Left lobe of liver (tissue), 2 donors: Measurements from ENCODE around the gene DYNLL2. TPM values are rescaled to one million over a fixed set of nuclear protein-coding genes. Genes with fewer than 3 reads are reported as not detected.
"Not testable (repeated sequence)": the region's sequence is repeated elsewhere in the genome, so short reads cannot be mapped to it uniquely, and the experiment has no call there.

Experiments used
- ATAC-seq: fragments of 200-7000 bp; cut with Tn5 transposase; one replicate; pipeline ENCODE4 v1.9.1; 2020; ENCODE audit warnings: mild to moderate bottlenecking, moderate library complexity
- DNase-seq: peaks from one replicate; pipeline ENCODE4 v3.0.0-alpha.2; 2020; ENCODE audit warnings: low spot score
- total RNA-seq: library from RNA; stranded (reverse); gene quantifications from one replicate; pipeline ENCODE4 v1.2.1, GENCODE V29; 2021
- donor health status: DM: no; HTN: no; CAD: no; lungs with moderate emphysema.
- donor health status: DM: no; HTN: yes; CAD: no.

DYNLL2 gene
- total RNA-seq, 1 donor from 2014 or later = 24.4 TPM

DNA sequence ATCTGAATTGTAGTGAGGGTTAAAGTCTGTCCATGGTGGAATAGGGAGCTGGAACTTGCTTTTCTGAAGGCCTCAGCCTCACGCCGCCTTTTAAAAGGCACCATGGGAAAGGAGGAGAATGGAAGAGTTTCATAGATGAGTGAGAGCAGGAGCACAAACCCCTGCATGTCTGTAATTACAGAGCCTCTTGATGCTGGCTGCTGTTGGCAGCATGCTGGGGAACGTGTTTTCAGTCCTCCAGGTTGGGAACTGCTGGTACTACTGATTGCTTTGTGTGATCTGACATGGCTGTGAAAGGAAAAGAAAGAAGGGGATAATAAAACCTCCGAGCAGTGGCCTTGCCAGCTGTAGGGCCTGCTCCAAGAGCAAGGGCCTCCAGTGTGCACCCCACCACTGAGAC lies 16.8 kb upstream of the DYNLL2 start:
- DNase-seq = no peak

DNA sequence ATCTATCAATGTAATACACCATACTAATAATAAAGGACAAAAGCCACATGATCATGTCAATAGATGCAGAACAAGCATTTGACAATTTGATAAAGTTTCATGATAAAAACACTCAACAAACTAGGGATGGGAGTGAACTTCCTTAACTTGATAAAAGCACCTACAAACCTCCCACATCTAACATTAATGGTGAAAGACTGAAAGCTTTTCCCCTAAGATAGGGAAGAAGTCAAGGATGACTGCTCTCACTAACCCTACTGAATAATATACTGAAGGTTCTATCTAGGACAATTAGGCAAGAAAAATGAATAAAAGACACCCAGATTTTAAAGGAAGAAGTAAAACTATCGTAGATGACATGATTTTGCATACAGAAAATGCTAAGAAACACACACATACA lies 10.4 kb upstream of the DYNLL2 start:
- DNase-seq (no peak), ATAC-seq (no peak)

More for the DNA sequence above, 16.8 kb upstream of the DYNLL2 start:
- ATAC-seq = no peak

DNA sequence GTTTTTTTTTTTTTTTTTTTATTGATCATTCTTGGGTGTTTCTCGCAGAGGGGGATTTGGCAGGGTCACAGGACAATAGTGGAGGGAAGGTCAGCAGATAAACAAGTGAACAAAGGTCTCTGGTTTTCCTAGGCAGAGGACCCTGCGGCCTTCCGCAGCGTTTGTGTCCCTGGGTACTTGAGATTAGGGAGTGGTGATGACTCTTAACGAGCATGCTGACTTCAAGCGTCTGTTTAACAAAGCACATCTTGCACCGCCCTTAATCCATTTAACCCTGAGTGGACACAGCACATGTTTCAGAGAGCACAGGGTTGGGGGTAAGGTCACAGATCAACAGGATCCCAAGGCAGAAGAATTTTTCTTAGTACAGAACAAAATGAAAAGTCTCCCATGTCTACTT lies 10.0 kb upstream of the DYNLL2 start:
- not testable (repeated sequence) for DNase-seq, ATAC-seq

DNA sequence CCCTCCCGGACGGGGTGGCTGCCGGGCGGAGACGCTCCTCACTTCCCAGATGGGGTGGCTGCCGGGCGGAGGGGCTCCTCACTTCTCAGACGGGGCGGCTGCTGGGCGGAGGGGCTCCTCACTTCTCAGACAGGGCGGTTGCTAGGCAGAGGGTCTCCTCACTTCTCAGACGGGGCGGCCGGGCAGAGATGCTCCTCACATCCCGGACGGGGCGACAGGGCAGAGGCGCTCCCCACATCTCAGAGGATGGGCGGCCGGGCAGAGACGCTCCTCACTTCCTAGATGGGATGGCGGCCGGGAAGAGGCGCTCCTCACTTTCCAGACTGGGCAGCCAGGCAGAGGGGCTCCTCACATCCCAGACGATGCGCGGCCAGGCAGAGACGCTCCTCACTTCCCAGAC lies 8.8 kb upstream of the DYNLL2 start:
- ATAC-seq, DNase-seq: not testable (repeated sequence)

DNA sequence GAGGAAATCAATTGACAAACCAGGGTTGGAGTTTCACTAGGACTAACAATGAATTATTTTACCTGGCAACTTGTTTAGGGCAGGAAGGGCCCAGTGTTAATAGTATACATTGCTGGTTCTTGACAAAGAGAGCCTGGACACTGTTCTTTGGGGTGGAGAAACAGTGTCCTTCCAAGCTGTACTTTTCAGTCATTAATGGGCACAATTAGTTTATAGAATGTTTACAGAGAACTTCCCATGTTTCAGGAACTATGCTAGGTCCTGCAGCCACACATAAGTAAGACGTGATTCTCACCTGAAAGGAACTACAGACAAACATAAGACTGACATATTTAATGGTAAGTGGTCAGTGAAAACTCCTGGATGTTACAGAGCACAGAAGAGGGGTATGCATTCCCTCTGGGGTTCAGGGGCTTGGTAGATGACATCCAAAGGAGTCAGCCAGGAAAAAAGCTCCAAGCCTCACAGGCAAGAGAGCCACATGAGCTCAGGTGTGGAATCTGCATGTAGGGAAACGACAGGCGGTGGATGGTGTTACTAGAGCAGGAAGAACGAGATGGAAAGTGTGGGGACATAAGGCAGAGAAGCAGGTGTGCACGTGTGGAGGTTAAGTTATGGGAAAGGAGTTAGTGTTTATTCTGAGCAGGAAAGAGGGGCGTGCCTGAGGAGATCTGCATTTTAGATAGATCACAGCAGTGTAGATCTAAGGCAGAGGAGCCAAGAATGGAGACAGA lies 3.8 kb upstream of the DYNLL2 start:
- no peak for ATAC-seq
- DNase-seq = no peak

DNA sequence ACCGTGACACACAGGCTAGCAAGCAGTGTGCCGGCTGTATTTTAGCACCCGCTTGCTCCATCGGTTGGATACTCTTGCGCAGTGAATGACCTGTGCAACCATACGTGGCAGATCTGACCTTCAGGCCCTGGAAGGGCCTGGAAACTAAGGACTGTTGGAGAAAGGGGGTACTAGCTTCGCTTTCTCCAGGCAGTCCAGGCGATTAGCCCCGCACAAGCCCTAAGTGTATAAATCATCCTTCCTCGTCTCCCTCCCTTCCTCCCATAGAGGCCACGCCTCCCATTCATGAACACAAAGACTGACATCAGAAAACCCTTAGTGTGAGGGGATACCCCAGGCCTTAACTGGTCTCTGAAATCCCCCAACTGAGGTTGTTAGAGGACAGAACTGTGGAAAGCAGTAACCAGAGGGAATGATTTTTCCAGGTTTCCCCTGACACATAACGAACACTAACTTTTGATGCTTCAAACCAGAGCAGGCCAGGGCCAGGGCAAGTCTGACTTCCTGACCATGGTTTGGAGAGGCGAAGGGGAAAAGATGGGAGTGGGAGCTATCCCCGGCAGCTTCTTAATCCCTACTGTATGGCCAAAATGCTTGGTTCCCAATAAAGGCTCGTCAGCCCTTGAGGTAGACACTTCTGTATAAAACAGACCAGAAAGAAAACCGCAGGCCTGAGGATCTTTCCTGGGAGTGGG lies 1.4 kb upstream of the DYNLL2 start:
- no peak for DNase-seq
- ATAC-seq = no peak

DNA sequence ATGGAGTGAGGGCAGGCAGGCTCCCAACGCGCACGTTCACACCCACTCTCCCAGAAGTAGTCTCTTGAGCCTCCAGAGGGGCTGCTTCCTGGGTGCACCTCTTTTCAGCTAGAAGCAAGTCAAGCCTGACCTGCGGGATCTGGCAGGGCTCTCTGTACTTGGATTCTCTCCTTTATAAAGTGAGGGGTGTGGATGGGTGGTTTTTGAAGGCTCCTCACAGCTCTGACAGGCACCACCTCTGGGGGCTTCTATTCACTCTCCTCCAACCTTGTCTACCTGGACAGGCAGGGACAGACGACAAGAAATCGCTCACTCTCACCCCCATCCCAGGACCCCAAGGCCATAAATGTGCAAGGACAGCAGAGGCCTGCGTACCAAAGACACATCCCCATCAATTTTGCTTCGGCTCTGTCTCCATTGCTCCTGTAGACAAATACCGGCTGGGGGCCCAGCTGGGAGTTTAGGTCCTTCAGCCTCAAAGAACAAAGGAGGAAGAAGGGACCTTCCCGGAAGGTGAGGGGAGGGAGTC lies 814 bp upstream of the DYNLL2 start:
- ATAC-seq (no peak), DNase-seq (no peak)

DNA sequence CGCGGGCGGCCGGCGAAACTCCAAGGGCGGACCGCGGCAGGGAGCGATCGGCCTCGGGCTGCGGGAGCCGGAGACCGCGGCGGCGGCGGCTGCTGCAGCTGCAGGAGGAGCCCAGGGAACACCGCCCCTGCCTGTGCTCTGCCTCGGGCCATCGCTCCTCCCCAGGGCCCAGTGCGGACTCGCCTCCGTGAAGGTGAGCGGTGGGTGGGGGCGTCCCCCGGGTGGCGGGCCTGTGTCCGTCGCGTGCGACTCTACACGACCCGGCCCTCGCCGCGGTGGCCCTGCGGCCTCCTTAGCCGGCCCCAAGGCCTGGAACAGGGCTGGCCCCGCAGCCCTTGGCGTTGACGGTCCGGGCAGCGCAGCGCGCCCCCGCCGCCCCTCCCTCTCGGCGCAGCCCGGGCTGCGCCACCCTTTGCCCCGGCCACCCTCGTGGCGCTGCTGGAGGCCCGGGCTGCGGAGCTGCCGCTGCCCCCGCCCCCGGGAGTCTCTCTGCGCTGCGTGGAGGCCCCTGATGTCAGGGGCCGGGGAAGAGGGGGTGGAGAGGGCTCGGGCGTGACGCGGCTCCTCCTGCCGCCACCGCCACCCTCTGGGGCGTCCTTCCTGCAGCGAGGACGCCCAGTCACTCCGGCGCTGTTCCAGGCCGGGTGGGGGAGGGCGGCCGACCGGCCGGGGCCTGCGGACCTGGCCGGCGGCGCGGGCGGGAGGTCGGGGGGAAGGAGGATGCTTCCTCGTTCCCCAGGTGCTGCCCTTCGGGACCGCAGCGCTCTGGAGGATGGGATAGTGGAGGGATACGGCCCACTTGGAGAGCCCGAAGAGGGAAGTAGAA lies 485 bp downstream of the DYNLL2 start:
- DNase-seq = peak; percentile 68
- ATAC-seq = peak; percentile 61

DNA sequence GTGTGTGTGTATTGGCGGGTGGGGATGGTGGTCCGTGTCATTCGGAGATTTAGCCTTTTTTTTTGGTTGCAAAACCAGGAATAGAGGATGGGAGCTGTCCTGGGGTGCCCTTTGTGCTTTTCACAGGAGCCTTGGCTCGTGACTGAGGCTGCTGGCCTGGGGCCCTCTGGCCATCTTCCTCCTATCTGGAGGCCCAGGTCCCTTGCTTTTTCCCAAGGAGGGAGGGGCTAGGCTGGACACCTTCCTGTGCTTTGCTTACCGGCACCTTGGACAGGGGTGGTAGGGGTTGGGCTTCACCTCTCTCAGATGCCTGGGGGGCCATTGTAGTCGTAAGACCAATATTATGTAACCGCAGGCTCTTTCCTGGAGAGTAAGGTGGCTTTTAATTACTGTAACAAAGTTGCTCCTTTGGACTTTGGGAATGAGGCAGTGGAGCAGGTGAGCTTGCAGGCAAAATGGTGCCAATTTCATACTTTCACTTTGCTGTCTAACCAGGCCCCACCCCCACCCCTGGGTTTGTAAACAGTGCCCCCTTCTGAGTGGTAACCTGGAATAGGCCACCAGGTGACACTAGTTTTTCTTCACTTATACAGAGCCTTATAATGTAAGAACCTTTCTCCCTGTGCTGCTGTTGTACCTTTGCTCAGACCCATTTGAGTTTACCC lies 1.2 kb downstream of the DYNLL2 start:
- ATAC-seq = peak; percentile 60
- DNase-seq = peak; percentile 78

DNA sequence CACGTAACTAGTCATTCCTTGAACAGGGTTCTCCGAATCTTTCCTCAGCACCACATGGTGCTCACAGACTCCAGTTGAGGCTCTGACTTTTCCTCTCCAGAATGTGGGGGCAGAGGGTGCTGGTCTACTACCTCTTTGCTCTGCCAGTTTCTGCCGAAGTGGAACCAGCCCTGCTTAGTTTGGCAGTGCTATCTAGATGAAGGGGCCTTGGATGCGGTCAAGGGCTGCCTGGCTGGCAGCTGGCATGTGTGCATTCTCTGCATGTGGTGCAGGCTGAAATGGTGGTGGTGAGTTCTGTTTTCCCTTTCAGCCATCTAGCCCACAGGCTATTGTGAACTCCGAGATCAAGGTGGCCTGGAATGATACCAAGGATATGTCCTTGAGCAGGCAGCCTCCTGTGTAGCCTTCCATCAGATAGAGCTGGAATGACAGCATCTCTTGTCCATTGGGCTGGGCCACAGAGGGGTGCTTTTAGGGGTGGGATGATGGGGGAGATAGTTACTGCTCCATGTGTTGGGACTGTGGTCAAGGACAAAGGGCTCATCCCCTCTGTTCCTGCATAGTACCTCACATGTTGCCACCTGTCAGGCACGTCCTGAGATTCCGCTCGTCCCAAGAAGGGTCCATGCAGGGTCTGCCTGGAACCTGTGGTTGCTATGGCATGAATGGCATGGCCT lies 2.0 kb downstream of the DYNLL2 start:
- DNase-seq = peak; percentile 45
- ATAC-seq = no peak

DNA sequence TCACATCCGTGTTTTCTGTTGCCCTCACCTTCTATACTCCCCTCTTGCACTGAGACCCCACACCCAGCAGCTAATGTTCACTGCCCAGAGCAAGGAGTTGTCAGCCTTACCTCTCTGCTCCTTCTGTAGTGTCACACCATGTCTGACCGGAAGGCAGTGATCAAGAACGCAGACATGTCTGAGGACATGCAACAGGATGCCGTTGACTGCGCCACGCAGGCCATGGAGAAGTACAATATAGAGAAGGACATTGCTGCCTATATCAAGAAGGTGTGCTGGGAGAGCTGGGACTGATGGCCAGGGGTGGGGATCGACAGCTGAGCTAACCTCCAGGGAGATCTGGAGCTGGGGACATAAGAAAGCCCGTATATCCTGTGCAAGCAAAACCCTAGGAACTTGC lies 3.7 kb downstream of the DYNLL2 start:
- ATAC-seq (no peak), DNase-seq (no peak)

DNA sequence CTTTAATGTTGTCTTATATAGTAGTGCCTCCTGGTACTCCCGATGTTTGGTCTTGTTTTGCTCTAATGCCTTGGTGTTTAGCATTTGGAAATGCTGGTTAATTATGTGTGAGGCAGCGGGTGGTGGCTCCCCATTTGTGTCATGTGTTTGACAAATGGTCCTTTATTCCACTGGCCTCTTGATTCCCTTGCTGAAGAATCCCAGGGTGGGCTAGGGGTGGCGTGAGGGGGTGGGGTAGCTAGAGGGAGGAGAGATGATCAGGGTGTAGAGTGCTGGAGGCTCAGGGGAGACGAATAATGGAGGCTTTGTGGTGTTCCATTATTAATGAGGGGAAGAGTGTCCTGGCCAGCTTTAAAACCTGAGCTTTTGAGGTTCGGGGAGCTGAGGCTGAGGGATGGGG lies 5.4 kb downstream of the DYNLL2 start:
- no peak for ATAC-seq
- DNase-seq = no peak

DNA sequence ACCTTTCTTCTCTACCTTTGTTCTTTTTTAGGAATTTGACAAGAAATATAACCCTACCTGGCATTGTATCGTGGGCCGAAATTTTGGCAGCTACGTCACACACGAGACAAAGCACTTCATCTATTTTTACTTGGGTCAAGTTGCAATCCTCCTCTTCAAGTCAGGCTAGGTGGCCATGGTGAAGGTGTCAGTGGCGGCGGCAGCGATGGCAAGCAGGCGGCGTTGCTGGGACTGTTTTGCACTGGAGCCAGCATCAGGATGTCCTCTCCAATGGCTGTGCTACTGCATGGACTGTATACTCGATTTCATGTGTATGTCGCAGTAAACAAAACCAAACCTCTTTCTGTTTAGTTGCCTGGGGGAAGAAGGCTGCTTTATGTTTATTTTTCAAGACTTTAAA lies 5.9 kb downstream of the DYNLL2 start:
- DNase-seq = no peak

DNA sequence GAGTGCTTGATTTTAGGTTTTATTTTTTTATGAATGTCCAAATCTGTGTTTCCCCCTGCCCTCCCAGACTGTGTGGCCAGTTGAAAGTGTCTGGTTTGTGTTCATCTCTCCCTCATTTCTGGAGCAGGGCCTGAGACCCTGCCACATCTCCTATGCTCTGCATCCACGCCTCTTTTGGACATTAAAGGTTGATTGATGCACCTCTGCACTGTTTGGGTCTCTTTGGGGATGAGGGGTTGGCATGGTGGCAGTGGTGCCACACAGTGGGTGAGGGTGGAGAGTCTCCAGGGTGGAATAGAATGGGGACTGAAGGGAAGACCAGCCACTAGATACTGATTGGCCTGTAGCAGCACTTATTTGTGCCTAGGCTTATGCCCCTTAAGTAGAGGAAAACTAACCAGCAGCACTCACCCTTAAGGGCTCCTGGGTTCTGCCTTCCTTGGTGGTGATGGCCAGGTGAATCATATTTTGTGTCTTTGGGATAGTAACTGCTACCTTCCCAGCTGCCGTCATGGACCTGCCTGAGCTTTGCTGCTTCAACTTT lies 7.9 kb downstream of the DYNLL2 start:
- DNase-seq (no peak), ATAC-seq (no peak)

More for the DNA sequence above, 5.9 kb downstream of the DYNLL2 start:
- ATAC-seq = no peak

DNA sequence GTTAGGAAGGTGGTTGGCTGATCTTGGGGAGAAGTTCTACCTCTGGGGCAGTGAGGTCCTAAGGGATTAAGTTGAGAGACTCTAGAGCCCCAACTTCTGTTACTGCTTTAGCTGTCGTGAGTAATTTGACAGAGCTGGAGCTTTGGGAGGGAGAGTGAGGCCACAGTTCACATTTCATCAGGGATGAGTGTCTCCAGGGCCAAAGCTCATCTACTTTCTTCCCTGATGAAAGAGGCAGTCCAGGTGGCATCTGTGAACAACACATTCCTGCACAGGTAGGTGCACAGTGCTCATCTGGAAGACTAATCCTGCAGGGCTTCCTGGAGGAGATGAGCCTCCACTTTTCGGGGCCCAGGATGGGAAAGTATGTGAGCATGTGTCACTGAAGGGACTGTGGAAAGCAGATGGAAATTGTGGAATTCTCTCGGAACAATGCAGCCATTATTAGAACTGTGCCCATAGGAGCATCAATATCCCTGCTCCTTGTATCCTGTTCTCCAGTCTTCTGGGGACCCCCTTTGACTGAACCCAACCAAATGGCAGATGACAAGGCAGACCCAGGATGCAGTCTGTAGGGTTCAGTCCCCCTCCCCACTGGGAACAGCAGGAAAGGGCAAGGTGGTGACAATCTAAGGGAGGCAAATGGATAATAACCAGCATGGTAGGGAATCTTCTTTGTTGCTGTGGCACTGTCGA lies 9.0 kb downstream of the DYNLL2 start:
- DNase-seq = no peak
- peak; percentile 20 for ATAC-seq

DNA sequence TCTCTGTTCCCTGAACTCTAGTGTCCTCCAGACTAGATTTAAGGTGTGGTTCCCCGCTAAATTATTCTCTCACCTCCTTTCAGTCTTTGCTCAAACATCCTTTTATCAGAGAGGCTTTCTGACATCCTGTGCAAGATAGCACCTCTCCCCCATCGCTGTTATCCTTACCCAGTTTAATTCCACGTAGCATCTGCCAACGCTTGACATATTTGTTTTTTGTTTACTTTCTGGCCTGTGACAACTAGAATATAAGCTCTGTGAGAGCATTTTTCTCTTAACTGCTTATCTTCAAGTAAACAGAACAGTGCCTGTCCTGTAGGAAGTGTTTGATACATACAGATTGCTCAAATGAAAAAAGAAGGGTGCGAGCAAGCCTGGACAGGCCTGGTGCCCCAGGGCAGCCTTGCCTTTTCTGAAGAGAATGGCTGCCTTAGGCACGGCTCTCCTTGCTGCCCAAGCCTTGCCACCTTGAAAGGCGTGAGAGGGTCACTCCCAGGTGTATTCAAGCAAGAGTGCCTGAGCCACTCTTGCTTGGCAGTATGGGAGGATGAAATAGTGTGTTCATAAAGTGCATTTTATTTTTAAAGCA lies 9.7 kb downstream of the DYNLL2 start:
- DNase-seq (no peak), ATAC-seq (no peak)

DNA sequence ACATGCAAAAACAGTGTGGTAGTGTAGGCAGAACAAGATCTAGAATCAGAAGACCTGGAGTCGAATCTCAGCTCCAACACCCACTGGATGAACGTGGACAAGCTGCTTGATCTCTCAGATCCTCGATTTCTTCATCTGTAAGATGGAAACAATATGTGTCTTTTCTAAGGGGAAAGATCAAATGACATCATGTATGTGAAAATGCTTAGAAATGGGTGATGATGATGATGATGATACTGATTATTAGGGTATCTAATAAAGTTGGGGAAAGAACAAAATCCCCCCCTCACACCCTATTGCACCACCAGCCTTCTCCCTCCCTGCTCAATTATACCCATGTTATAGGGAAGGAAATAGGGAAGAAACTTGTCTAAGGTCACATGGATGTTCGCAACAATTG lies 10.9 kb downstream of the DYNLL2 start:
- ATAC-seq = no peak

DNA sequence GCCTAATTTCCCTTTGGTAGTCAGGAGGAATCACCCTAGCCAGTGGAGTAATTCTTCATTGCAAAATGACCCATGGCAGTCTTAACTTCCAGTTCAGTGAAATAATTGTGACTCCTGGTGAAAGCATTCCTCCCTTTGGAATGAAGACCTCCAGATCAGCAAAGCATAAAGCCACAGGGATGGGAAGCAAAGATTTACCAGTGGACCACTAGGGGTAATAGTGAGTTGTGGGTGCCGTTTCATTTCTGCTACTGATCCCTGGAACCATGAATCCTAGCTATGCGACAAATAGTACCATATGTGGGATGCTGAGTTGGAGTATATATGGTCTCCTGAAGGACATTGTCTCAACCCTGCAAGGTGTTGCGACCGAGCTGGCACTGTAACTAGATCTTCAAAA lies 13.7 kb downstream of the DYNLL2 start:
- ATAC-seq = peak; percentile 11

More for the DNA sequence above, 10.9 kb downstream of the DYNLL2 start:
- DNase-seq = no peak

More for the DNA sequence above, 13.7 kb downstream of the DYNLL2 start:
- DNase-seq = no peak
